Muscle layer of duodenum (tissue), 2 donors: ENCODE data around the gene FAP.

Experiments
- H3K27ac ChIP-seq: one replicate; pipeline ENCODE4 v1.7.0; 2013; ENCODE audit warnings: mild to moderate bottlenecking, low read length
- H3K27me3 ChIP-seq: one replicate; pipeline ENCODE4 v1.7.0; 2013; ENCODE audit warnings: low read depth, mild to moderate bottlenecking, control low read depth, low read length
- H3K36me3 ChIP-seq, 2 donors: one replicate each; pipeline ENCODE4 v1.7.0; 2013; ENCODE audit warnings: low read length in 2 of 2, control low read depth in 1 of 2, mild to moderate bottlenecking in 1 of 2; ENCODE audit not compliant: insufficient read depth in 2 of 2, control insufficient read depth in 1 of 2
- H3K4me1 ChIP-seq, 2 donors: one replicate each; pipeline ENCODE4 v1.7.0; 2013; ENCODE audit warnings: low read length in 2 of 2, mild to moderate bottlenecking in 2 of 2, control low read depth in 1 of 2, moderate library complexity in 1 of 2; ENCODE audit not compliant: insufficient read depth in 2 of 2, control insufficient read depth in 1 of 2
- H3K4me3 ChIP-seq, 2 donors: one replicate each; pipeline ENCODE4 v1.7.0; 2013; ENCODE audit warnings: low read length in 2 of 2, low read depth in 1 of 2, mild to moderate bottlenecking in 1 of 2
- H3K9me3 ChIP-seq, 2 donors: one replicate each; pipeline ENCODE4 v1.7.0; 2013; ENCODE audit warnings: low read length in 2 of 2, control low read depth in 1 of 2, mild to moderate bottlenecking in 1 of 2; ENCODE audit not compliant: control insufficient read depth in 1 of 2
- donor health status: healthy.

Gene FAP

DNA sequence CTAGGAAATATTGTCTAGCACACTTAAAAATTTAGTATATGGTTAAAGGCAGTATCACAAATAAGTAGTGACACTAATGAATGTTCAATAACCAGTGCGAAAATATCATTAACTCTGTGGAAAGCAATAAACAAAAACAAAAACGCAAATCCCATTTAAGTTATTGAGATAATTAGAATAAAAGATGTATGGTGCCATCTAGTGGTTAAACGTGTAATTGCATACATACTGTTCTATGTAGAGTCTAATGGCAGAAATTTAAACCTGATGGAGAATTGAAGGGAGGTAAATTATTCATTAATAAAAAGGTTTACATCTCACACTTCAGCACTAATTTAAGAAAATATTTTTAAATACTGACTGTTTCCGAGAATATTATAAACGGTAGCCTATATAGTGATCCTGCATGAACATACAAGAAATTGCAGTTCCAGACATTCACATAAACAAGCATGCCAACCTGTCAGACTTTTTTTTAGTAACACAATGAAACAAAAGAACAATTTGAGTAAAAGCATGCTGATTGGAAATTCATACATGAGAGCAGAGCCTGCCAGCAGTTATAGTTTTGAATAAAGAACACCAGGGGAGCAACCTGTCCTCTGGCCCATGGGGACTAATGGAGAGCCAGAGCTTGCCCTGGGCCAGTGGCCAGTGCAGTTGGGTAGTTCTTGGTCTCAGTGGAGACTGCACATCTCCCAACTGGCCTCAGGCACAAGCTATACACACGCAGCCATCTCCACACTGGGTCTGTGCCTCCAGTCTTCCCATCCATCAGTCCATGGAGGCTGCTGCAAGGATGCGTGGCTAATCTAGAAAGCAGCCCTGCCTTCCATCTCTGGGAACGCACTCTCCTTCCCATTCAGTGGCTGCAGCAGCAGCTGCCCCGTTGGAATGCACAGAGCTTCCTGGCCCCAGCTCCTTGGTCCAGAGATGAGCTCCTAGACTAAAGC, 119.2 kb downstream of the FAP start:
- Histone ChIP-seq H3K4me1 (no peaks in the 10 kb centered on the region), H3K36me3 (no peaks in the 10 kb centered on the region), H3K9me3 (no peaks in the 10 kb centered on the region), H3K27me3 (no peaks in the 10 kb centered on the region), H3K4me3 (no peak overlapping the region), H3K27ac (no peak overlapping the region)
